GM23338 (cell line): ENCODE data around the gene CIB4. TPM values are rescaled to one million over a fixed set of nuclear protein-coding genes. Genes with fewer than 3 reads are reported as not detected.

ENCODE experiments used
- ATAC-seq: fragments of 200-7000 bp; cut with Tn5 transposase; 3 replicates; pipeline ENCODE4 v1.9.1; 2020
- DNase-seq: peaks from one replicate; pipeline ENCODE4 v3.0.0-alpha.2; 2015; ENCODE audit warnings: low spot score
- H2AFZ ChIP-seq: fragments of 200-600 bp; sonication (generic); 2 replicates; pipeline ENCODE4 v1.8.0; 2016; ENCODE audit warnings: antibody characterized with exemption, mild to moderate bottlenecking, moderate library complexity
- H3F3A ChIP-seq: fragments of 200-600 bp; sonication (generic); replicated peaks from 2 replicates; pipeline ENCODE4 v1.8.0; 2017; ENCODE audit warnings: antibody characterized with exemption, mixed run types, low read depth
- H3K27ac ChIP-seq: fragments of 200-600 bp; sonication (generic); 2 replicates; pipeline ENCODE4 v1.6.1; 2016; ENCODE audit warnings: low read depth
- H3K27me3 ChIP-seq: fragments of 200-600 bp; sonication (generic); 2 replicates; pipeline ENCODE4 v1.8.0; 2016; ENCODE audit warnings: mild to moderate bottlenecking, mixed run types, moderate library complexity; ENCODE audit not compliant: insufficient read depth
- H3K36me3 ChIP-seq: fragments of 200-600 bp; sonication (generic); 2 replicates; pipeline ENCODE4 v1.8.0; 2016; ENCODE audit warnings: mild to moderate bottlenecking; ENCODE audit not compliant: insufficient read depth
- H3K4me1 ChIP-seq: fragments of 200-600 bp; sonication (generic); 2 replicates; pipeline ENCODE4 v1.8.0; 2016; ENCODE audit warnings: mild to moderate bottlenecking, moderate library complexity; ENCODE audit not compliant: insufficient read depth
- H3K4me2 ChIP-seq: fragments of 200-600 bp; sonication (generic); 2 replicates; pipeline ENCODE4 v1.7.1; 2017; ENCODE audit warnings: mixed run types
- H3K4me3 ChIP-seq: fragments of 200-600 bp; sonication (generic); 2 replicates; pipeline ENCODE4 v1.6.1; 2016; ENCODE audit warnings: mixed run types
- H3K79me2 ChIP-seq: fragments of 200-600 bp; sonication (generic); replicated peaks from 2 replicates; pipeline ENCODE4 v1.8.0; 2017; ENCODE audit warnings: mild to moderate bottlenecking; ENCODE audit not compliant: insufficient read depth
- H3K9me2 ChIP-seq: fragments of 200-600 bp; sonication (generic); 2 replicates; pipeline ENCODE4 v1.8.0; 2017; ENCODE audit not compliant: insufficient read depth
- H4K20me1 ChIP-seq: fragments of 200-600 bp; sonication (generic); replicated peaks from 2 replicates; pipeline ENCODE4 v1.8.0; 2017; ENCODE audit warnings: mild to moderate bottlenecking; ENCODE audit not compliant: insufficient read depth
- H3K27ac Mint-ChIP-seq: 2 replicates; pipeline ENCODE4 v1.8.0; 2020; ENCODE audit warnings: inconsistent platforms, mild to moderate bottlenecking, moderate library complexity, mixed read lengths
- H3K27me3 Mint-ChIP-seq: 3 replicates; pipeline ENCODE4 v1.8.0; 2022; ENCODE audit warnings: low read depth, mild to moderate bottlenecking, moderate library complexity, mixed read lengths, inconsistent platforms; ENCODE audit not compliant: insufficient read depth, poor library complexity
- H3K36me3 Mint-ChIP-seq: 3 replicates; pipeline ENCODE4 v1.8.0; 2021; ENCODE audit warnings: low read depth, mild to moderate bottlenecking, inconsistent platforms, moderate library complexity, mixed read lengths
- H3K4me1 Mint-ChIP-seq: 3 replicates; pipeline ENCODE4 v1.8.0; 2020; ENCODE audit warnings: mild to moderate bottlenecking, inconsistent platforms, mixed read lengths
- H3K4me3 Mint-ChIP-seq: 3 replicates; pipeline ENCODE4 v1.8.0; 2021; ENCODE audit warnings: moderate library complexity, mild to moderate bottlenecking, inconsistent platforms, mixed read lengths
- H3K9me3 Mint-ChIP-seq: 3 replicates; pipeline ENCODE4 v1.8.0; 2020; ENCODE audit warnings: moderate library complexity, mild to moderate bottlenecking, inconsistent platforms, mixed read lengths
- CREB1 ChIP-seq: fragments of 250-450 bp; sonication (Bioruptor Pico); IDR thresholded peaks from 2 replicates; pipeline ENCODE4 v1.5.0; 2020; ENCODE audit warnings: low read depth, mild to moderate bottlenecking, moderate library complexity
- CTCF ChIP-seq, 2 experiments: fragments of 200-600 bp in 1 of 2; sonication (generic) in 1 of 2; conservative IDR thresholded peaks; 2 replicates each; pipeline versions ENCODE4 v1.5.1 to v1.6.1; 2016 to 2017; ENCODE audit warnings: antibody characterized with exemption in 2 of 2, low read depth in 2 of 2, mild to moderate bottlenecking in 2 of 2, moderate library complexity in 1 of 2
- ETS1 ChIP-seq: IDR thresholded peaks from 2 replicates; pipeline ENCODE4 v1.6.1; 2016; ENCODE audit warnings: antibody characterized with exemption
- EZH2 ChIP-seq: fragments of 200-600 bp; sonication (generic); IDR thresholded peaks from one replicate; pipeline ENCODE4 v1.8.0; 2017; ENCODE audit warnings: antibody characterized with exemption, mild to moderate bottlenecking, low read depth; ENCODE audit not compliant: unreplicated experiment
- EZH2phosphoT487 ChIP-seq: fragments of 200-600 bp; sonication (generic); IDR thresholded peaks from one replicate; pipeline ENCODE4 v1.8.1; 2018; ENCODE audit warnings: antibody characterized with exemption; ENCODE audit not compliant: unreplicated experiment
- JUNB ChIP-seq: IDR thresholded peaks from one replicate; pipeline ENCODE4 v1.6.1; 2016; ENCODE audit warnings: antibody characterized with exemption; ENCODE audit not compliant: unreplicated experiment
- NANOG ChIP-seq: IDR thresholded peaks from 2 replicates; pipeline ENCODE4 v1.6.1; 2016; ENCODE audit warnings: antibody characterized with exemption, borderline replicate concordance
- POLR2AphosphoS5 ChIP-seq: IDR thresholded peaks from 2 replicates; pipeline ENCODE4 v1.6.1; 2016; ENCODE audit warnings: antibody characterized with exemption, low read depth
- REST ChIP-seq: IDR thresholded peaks from one replicate; pipeline ENCODE4 v1.6.1; 2018; ENCODE audit warnings: antibody characterized with exemption; ENCODE audit not compliant: unreplicated experiment
- STAT1 ChIP-seq: IDR thresholded peaks from one replicate; pipeline ENCODE4 v1.6.1; 2016; ENCODE audit warnings: antibody characterized with exemption; ENCODE audit not compliant: unreplicated experiment
- ZNF114 ChIP-seq: fragments of 250-450 bp; sonication (Bioruptor Pico); IDR thresholded peaks from 2 replicates; pipeline ENCODE4 v1.5.0; 2020; ENCODE audit warnings: mild to moderate bottlenecking, moderate library complexity
- ZNF331 ChIP-seq: fragments of 250-450 bp; sonication (Bioruptor Pico); IDR thresholded peaks from 2 replicates; pipeline ENCODE4 v1.5.0; 2020; ENCODE audit warnings: low read depth, mild to moderate bottlenecking, moderate library complexity
- ZNF462 ChIP-seq: fragments of 250-450 bp; sonication (Bioruptor Pico); IDR thresholded peaks from 2 replicates; pipeline ENCODE4 v1.5.0; 2020; ENCODE audit warnings: mild to moderate bottlenecking, moderate library complexity
- polyA plus RNA-seq: library from polyadenylated mRNA; unstranded; fragments of >200 nt; fragmentation: Nextera tagmentation; extraction: Ambion mirVana; gene quantifications from 2 replicates; pipeline ENCODE4 v1.2.1, GENCODE V29; 2016
- total RNA-seq: library from RNA; depleted of rRNA; stranded (reverse); fragments of >200 nt; shearing (Covaris generic); gene quantifications from 2 replicates; pipeline ENCODE4 v1.2.3, GENCODE V29; 2014

CIB4 gene
- total and polyA plus RNA-seq, 2 experiments from 2014 or later, result not detected

GRCh38 chr2:26678035-26678434 is 36.9 kb upstream of the CIB4 start:
- Mint-ChIP-seq H3K4me1 (no peaks in the 10 kb centered on the region), H3K36me3 (peaks cover 4% of the 10 kb centered on the region; the same call in 1 of the 3 replicates), H3K4me3 (no peak overlapping the region), H3K27ac (no peak overlapping the region), H3K27me3 (peaks cover 15% of the 10 kb centered on the region), H3K9me3 (peaks cover 6% of the 10 kb centered on the region; the same call in 2 of the 3 replicates)
- H3K4me2 ChIP-seq, result no peak overlapping the region
- DNase-seq (no peak), ATAC-seq (no peak)
- no peak for TF ChIP-seq CTCF (conservative IDR thresholded peaks at IDR 0.05; ENCODE audit: low read depth in 2 of 2)
- TF ChIP-seq ETS1, result no peak
- TF ChIP-seq JUNB, result no peak
- TF ChIP-seq ZNF331 (CRISPR knock-in tag), result no peak
- TF ChIP-seq EZH2, result no peak
- no peak for TF ChIP-seq ZNF114
- no peak for TF ChIP-seq CREB1 (CRISPR knock-in tag)
- TF ChIP-seq REST, result no peak
- TF ChIP-seq POLR2AphosphoS5, result no peak
- TF ChIP-seq ZNF462 (CRISPR knock-in tag), result no peak
- TF ChIP-seq NANOG, result no peak
- TF ChIP-seq STAT1, result no peak
- TF ChIP-seq EZH2phosphoT487, result no peak
- H3K27me3 ChIP-seq, result no peaks in the 10 kb centered on the region
- H2AFZ ChIP-seq, result no peak overlapping the region
- no peaks in the 10 kb centered on the region for H4K20me1 ChIP-seq
- H3K4me3 ChIP-seq, result no peak overlapping the region
- no peaks in the 10 kb centered on the region for H3K79me2 ChIP-seq
- H3F3A ChIP-seq, result no peaks in the 10 kb centered on the region
- no peaks in the 10 kb centered on the region; the same call in 1 of the 2 replicates for H3K9me2 ChIP-seq
- no peak overlapping the region for H3K27ac ChIP-seq
- no peaks in the 10 kb centered on the region for H3K4me1 ChIP-seq
- H3K36me3 ChIP-seq, result no peaks in the 10 kb centered on the region
